CD4-positive, alpha-beta T cell treated with Interleukin-21 for 1 hour (primary cell): Measurements from ENCODE around the gene NOS1AP.
"Not testable (repeated sequence)": the region's sequence is repeated elsewhere in the genome, so short reads cannot be mapped to it uniquely, and the experiment has no call there.

Experiments used
- DNase-seq: peaks from one replicate; pipeline ENCODE4 v3.0.0-alpha.2; 2020

Gene NOS1AP

DNA sequence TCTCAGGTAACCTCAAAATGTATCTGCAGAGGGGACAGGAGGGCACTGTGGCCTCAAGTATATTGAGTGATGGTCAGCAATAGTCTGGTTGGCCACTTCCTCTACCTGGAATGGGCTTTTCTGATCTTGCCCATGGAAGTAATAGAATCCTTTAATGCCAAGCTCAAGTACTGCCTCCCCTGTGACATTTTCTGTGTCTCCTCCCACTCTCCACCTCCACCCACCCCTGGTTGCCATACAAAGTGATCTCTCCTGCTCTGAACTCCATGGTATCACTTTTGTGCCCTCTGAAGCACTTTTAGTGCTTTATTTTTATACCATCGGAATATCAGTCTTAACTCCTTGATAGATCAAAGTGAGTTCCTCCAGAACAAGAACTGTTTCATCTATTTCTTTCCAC, 9.2 kb upstream of the NOS1AP start:
- DNase-seq, result no peak

DNA sequence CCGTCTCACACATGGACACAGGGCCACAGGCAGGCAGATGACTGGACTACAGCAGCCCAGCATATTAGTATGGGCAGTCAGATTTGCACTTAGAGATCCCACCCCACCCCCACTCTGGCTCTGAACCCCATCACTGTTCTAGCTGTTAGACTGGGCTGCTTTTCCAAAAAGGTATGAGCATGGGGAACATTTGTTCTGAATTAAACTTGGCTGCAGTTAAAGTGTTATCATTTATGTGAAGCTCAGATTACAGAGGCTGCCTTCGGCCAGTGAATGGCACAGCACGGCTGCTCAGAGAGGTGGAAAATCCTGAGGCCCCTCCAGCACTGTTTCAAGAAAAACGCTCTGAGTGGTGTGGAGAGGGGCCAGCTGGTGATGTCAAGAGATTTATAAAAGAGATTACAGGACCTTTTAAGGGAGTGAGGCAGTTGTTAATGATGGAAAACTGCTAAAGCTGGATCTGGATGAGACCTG, 6.9 kb upstream of the NOS1AP start:
- DNase-seq, result no peak

DNA sequence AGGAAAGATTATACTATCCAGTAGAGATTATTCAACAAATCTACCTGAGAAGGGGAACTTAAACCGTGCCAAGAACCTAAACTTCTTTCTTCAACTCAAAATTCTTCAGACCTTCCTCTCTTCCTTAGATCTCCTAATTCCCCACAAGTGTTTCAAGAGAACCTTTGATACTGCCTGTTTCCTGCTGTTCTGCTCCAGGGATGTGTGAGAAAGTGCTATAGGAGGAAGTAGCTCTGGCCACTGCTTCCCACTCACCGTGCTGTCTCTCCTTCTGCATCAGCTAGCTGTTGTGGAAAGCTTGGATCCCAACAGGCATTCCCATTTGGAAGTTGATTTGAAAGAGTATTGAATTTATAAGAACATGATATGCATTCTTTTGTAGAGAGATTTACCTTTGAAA, 4.5 kb upstream of the NOS1AP start:
- DNase-seq, result no peak

GRCh38 chr1:162066836-162067235, 2.7 kb upstream of the NOS1AP start:
- not testable (repeated sequence) for DNase-seq

GRCh38 chr1:162067466-162067865, 2.0 kb upstream of the NOS1AP start:
- no peak for DNase-seq

DNA sequence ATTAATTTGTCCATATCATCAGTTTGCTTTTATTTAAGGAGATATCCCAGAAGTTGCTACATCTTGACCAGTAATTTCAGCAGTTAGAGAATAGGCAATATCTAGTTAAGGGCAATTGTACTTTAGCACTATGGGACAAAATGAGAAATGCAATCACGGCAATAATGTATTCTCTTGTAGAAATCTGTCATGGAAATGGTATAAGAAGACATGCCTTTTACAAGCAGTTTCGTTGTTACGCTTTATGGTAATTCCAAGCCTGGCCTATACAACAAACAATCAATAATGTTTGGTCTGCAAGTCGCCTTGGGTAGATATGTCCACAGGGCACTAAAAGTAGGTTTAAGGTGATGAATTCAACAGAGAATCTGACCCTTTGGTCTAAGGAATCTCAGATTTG, 1.2 kb upstream of the NOS1AP start:
- DNase-seq, result no peak

DNA sequence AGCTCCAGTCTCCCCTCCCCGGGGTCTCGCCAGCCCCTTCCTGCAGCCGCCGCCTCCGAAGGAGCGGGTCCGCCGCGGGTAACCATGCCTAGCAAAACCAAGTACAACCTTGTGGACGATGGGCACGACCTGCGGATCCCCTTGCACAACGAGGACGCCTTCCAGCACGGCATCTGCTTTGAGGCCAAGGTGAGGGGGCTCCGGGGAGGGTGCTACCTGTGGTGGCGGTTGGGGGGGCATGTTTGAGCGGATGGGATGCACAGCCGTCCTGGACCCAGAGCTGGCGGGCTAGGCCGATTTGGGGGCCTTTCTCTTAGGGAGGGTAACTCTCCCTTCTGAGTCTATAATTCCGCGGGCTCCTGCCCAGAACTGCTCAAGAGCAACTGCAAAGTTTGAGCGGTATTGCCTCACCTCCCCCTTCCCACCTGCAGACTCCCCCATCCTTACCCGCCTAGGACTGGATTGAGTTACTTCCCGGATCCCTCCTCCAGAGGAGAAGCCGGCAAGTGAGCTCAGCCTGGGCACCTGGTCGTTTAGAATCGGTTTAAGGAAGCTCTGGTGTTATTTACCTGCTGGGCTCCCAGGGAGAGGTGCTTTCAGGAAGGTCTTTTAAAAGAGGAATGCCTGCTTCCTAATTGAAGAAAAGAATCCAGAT, 730 bp downstream of the NOS1AP start:
- no peak for DNase-seq

- no peak for DNase-seq
Observed at GRCh38 chr1:162070825-162071224, 1.3 kb downstream of the NOS1AP start.

DNA sequence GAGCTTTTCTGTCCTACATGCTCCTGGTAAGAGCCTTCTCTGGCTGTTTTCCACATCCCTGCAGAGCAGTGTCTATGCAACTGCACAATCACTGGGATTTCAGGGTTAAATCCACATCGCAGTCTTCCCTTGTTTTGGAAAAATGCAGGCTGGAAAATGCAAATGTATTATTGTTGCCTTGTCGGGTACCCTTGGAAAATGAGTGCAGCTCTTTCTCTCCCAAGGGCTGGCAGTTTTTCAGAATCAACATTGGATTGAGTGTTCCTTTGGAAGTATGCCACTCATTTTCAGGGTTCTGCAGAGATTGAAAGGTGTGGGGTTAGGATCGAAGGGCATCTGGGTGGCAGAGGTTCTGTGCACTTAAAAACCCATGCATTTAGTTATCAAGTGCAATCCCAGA, 3.2 kb downstream of the NOS1AP start:
- DNase-seq, result no peak

DNA sequence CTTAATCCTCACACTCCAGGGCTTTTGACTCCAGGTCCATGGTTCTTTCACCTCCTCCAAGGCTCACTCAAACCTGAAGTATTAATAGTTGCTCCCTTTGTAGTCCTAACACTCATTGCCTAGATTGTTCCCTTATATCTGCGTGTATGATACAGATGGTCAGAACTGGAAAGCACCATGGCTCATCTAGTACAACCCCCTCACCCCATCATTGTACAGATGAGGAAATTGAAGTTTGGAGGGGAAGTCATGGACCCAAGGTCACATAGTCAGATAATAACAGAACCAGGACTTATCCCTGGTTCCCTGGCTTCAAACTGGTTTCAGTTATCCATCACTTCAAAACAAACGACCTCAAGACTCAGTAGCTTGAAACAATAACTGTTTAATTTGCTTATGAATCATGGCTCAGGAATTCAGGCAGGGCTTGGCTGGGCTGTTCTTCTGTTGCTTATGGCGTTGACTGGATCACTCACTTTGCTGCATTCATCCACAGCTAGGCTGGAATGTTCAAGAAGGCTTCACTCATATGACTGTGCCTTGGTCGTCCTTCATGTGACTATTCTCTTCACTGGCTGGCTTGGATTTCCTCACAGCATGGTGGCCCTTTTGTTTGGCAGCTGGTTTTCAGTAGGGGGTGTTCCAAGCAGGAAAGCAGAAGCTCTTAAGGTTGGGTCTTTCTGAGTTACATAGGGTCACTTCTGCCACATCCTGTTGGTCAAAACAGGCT, 5.0 kb downstream of the NOS1AP start:
- DNase-seq, result no peak

DNA sequence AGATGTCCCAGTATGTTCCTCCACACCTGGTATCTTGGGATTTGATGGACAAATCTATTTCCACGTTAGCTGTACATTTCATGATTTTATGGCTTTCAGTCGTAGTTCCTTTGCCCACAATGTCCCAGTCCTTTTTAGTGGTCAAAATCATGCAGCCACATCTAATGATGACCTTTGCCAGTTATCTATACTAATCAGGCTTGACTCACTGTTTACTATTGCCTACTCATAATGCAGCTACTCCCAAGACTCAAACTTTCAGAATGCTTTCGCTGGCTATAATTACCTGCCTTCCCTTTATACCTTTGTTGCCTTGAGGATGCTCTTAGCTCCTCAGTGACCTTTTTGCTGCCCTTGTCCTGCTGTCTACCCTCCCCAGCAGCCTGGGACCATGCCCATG, 6.4 kb downstream of the NOS1AP start:
- no peak for DNase-seq

GRCh38 chr1:162077648-162078299, 8.3 kb downstream of the NOS1AP start:
- DNase-seq, result no peak

DNA sequence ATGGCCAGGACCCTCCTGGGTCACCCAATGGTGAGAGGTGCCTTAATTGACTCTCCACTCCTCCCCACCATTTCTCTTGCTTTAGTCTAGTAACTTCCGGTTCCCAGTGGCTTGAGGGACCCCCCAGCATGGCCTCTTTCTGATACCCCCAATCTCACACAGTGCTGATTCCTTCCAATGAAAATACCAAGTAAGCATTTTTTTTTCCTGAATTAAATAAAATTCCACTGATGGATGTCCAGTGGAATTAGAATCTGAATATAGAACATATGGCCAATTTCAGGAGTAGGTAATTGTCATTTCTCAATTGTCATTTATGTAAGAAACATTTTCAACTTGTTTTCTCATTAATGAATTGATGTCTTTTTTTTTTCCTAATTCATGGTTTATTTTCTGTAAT, 9.5 kb downstream of the NOS1AP start:
- DNase-seq, result no peak

GRCh38 chr1:162080472-162081015, 11.1 kb downstream of the NOS1AP start:
- no peak for DNase-seq

GRCh38 chr1:162081316-162081715, 11.8 kb downstream of the NOS1AP start:
- DNase-seq, result no peak

DNA sequence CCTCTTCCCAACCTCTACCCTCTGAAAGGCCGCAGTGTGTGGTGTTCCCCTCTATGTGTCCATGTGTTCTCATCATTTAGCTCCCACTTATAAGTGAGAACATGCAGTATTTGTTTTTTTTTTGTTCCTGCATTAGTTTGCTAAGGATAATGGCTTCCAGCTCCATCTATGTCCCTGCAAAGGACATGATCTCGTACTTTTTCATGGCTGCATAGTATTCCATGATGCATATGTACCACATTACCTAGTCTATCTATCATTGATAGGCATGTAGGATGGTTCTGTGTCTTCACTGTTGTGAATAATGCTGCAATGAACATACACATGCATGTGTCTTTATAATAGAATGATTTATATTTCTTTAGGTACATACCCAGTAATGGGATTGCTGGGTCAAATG, 12.6 kb downstream of the NOS1AP start:
- DNase-seq, result not testable (repeated sequence)

GRCh38 chr1:162083273-162083672, 13.8 kb downstream of the NOS1AP start:
- no peak for DNase-seq

DNA sequence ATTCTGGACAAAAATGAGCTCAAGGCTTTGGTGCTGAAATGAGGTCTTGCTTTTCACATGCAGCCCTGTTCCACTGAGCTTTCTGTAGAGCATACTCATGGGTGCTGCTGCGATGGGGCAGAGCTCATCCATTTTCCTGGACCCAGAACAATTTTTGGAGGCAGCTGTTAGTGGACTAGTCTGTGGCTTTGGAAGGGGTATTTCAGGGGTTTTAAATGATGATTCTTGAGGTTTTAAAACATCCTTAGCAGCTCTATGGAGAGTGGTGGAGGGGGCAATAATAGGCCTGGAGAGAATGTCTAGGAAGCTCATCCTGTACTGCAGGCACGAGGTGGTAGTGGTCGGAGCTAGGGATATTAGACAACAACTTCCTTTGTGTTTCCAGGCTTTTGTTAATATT, 16.5 kb downstream of the NOS1AP start:
- DNase-seq, result no peak

DNA sequence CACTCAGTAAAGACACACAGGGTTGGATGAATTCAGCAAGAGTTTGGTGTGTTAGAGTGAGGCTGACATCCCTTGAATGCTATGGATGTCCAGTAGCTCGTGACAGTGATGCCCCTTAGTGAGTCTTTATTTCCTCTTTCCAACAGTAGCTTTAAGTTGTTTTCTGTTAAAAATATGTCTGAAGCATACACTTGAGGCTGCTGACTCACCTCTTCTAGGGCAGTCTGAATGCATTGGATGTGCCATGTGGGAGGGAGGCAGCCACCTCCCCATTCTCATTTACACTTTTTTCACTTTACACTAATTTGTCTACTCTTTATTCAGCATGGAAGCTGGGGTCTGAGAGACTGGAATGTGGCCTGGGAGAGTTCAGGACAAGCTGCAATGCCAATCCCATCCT, 17.6 kb downstream of the NOS1AP start:
- DNase-seq, result no peak

GRCh38 chr1:162087574-162087973, 18.1 kb downstream of the NOS1AP start:
- no peak for DNase-seq

DNA sequence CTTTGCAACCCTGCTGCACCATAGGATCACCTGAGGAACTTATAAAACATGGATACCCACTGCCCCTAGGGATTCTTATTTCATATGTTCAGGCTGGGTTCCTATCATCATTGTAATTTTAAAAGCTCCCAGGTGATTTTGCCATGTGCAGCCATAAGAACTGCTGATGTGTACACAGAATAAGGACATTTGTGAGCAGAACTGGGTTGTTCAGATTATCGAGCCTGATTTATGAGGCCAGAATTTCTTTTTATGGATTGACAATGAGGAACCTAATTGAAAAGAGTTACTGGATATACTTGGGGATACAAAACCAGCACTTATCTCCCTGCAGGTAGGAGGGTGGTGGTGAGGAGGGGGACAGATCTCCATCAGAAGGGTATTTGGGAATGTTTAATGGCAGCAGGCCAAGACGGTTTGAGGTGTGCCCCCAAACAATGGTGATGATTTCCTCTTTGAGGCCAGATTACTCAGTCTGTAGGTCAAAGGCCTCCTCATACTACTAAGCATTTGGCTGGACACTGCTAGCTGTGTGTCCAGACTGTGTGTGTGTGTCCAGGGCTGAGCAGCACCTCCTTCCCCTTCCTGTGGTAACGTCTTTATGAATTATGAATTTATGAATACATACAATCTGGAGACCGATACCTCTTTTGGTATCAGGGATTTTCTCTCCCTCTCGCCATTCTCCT, 18.9 kb downstream of the NOS1AP start:
- DNase-seq, result no peak

GRCh38 chr1:162089748-162090147, 20.3 kb downstream of the NOS1AP start:
- no peak for DNase-seq

DNA sequence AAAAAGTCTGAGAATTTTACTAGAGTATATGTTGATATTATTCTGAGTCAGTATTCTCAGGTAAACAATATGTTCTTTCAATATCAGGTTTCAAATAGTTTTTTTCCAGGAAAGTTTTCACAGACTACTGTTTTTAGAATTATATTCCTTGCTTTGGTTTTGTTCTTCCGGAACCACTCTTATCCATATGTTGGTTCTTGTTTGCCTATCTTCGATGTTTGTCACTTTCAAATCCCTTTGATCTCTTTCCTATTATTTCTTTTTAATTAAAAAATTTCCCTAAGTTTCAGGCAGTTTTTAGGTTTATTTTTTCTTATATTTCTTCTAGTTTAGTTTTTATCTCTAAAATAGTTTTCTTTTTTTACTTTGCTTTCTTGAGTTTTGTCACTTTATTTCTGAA, 20.9 kb downstream of the NOS1AP start:
- DNase-seq, result no peak
